Glomerular endothelial cell (primary cell): ENCODE measurements around the gene OR1I1. TPM values are rescaled to one million over a fixed set of nuclear protein-coding genes. Genes with fewer than 3 reads are reported as not detected.
"Not testable (repeated sequence)": the region's sequence is repeated elsewhere in the genome, so short reads cannot be mapped to it uniquely, and the experiment has no call there.

Source experiments
- DNase-seq: peaks from one replicate; pipeline ENCODE4 v3.0.0-alpha.2; 2011; ENCODE audit warnings: low read depth, low spot score; ENCODE audit errors: extremely low read depth
- total RNA-seq: library from RNA; depleted of rRNA; stranded (reverse); fragments of >200 nt; gene quantifications from 2 replicates; pipeline ENCODE4 v1.2.3, GENCODE V29; 2015

The OR1I1 gene, protein sequence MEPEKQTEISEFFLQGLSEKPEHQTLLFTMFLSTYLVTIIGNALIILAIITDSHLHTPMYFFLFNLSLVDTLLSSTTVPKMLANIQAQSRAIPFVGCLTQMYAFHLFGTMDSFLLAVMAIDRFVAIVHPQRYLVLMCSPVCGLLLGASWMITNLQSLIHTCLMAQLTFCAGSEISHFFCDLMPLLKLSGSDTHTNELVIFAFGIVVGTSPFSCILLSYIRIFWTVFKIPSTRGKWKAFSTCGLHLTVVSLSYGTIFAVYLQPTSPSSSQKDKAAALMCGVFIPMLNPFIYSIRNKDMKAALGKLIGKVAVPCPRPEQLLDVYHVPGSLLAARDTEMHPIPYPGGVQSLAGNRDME
- total RNA-seq: not detected in 2 replicates

DNA sequence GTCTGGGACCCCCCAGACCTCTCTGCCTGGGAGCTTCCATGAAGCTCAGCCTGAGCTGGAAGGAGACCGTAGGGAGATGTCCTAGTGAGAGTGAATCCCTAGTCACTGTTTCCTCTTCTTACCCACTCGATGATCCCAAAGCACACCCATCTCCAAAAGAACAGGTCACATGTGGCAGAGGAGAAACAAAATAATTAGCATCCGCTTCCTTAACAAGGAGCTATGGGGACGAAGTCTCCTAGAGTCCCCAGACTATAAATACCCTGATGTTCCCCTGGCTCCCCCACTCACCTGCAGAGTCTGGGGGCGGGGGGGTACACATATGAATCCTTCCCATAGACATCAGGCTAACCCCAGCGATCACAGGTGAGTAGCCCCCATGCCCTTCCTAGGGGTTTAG, at the start of gene OR1I1:
Gene OR1I1 (plus strand): TSS at position 301 of the 400 bp plus-strand sequence. CDS start 4,855 bp downstream, outside the sequence.
- DNase-seq: no peak

DNA sequence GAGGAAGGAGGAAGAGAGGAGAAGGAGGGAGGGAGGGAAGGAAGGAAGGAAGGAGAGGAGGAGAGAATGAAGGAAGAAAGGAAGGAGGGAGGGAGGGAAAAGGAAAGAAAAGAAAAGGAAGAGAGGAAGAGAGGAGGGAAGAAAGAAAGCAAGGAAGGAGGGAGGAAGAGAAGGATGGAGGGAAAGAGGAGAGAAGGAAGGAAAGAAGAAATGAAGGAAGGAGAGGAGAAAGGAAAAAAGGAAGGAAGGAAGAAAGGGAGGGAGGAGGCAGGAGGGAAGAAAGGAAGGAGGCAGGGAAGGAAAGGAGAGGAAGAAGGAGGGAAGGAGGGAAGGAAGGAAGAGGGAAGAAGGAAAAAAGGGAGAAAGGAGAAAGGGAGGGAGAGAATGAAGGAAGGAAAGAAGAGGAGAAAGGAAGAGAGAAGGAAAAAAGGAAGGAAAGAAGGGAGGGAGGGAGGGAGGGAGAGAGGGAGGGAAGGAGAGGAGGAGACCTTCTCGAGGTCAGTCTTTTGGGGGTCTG, 46.2 kb upstream of the OR1I1 start:
- DNase-seq: no peak

DNA sequence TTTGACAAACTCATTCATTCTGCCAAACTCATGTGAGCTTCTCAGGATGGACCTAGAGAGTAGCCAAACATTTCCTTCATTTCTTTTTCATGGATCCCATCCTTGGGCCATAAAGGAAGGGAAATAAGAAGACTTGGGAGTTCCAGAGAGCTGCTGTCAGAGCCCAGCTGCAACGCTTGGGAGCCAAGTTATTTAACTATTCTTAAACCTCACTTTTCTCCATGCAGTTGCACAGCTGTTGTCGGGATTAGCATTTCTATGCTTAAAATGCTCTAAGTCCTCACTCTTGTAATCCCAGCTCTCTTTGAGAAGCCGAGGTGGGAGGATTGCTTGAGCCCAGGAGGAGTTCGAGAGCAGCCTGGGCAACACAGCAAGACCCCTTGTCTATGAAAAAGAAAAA, 44.4 kb upstream of the OR1I1 start:
- no peak for DNase-seq

DNA sequence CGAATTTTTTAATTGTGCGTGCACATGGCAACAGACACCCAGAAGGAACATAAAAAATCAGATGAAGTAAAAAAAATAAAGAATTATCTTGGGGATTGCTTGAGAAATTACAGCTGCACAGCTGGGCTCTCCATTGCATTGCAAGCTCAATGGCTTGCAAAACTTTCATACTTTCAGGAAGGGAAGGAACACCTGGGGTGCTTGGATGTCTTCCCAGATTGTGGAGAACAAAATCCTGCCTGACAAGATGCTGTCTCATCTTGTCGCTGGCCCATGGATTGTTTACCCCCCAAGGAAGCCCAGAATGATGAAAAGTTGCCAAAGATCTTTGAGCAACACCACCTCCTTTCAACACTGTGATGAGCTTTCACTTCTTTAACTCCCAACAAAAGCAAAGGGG, 43.7 kb upstream of the OR1I1 start:
- DNase-seq: no peak

DNA sequence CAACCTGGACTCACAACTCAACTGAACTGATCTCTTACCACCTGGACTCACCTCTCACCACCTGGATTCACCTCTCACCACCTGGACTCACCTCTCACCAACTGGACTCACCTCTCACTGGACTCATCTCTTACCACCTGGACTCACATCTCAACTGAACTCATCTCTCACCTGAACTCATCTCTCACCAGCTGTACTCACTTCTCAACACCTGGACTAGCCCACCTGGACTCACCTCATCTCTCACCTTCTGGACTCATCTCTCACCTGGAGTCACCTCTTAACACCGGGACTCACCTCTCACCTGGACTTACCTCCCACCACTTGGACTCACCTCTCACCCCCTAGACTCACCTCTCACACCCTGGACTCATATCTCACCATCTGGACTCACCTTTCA, 40.0 kb upstream of the OR1I1 start:
- DNase-seq: no peak

DNA sequence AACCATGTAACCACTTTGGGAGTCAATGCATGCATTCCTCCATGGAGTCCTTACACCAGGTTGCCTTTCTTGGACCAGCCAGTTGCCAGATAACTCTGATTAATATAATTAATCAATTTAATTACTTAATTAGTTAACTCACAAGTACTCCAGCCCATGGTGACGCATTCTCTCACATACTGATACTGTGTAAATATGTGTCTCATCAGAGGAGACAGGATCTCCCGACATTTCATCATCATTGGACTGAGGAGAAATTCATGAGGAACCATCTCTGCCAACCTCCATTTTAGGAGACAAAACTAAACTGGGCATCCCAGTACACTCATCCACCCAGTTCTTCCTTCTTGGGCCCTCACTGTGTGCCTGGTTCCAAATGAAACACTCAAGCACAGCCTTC, 39.2 kb upstream of the OR1I1 start:
- DNase-seq: no peak

DNA sequence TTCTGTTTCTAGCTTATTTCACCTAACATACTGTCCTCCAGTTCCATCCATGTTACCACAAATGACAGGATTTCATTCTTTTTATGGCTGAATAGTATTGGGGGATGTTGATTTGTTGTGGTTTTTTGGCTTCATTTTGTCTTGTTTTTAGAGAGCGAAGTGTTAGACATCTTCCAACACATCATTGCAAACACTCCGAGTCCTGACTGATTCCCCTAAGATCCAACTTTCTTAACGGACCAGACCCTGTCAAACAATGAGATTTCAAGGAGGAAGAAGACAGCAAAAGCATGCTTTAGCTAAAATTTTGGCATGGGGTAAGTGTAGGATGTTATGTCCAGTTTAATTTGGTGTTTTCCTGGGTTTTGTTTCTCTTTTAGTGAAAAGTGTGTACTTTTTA, 36.5 kb upstream of the OR1I1 start:
- DNase-seq: no peak

DNA sequence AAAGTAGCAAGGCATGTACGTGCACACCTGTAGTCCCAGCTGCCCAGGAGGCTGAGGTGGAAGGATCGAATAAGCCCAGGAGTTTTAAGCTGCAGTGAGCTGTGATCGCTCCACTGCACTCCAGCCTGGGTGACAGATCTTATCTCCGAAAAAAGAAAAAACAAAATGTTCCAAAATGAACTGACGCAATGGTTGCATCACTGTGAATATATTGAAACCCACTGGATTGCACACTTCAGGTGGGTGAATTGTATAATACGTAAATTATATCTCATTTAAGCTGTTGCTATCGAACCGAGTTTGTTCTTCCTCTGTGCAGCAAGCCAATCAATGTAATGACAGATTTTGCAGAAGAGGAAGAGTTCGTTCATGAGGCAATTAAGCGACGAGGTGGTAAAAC, 34.3 kb upstream of the OR1I1 start:
- no peak for DNase-seq

DNA sequence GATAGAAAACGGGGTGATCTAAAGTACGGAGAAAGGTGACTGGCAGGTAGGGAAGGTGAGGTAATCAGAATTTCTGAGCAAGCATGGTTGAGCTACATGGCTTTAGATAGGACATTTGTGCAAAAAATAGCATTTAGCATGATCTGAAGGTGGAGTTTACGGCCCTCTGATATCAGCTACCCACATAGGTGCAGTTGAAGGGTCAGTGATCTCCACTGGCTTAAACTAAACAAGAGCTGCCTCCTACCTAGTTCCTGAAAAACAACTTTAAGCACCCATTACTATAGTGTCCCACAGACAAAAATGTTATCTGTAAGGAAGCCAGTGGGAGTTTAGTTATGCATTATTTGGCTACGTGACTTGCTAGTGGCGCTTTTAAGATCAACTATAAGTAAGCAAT, 33.9 kb upstream of the OR1I1 start:
- DNase-seq: no peak

DNA sequence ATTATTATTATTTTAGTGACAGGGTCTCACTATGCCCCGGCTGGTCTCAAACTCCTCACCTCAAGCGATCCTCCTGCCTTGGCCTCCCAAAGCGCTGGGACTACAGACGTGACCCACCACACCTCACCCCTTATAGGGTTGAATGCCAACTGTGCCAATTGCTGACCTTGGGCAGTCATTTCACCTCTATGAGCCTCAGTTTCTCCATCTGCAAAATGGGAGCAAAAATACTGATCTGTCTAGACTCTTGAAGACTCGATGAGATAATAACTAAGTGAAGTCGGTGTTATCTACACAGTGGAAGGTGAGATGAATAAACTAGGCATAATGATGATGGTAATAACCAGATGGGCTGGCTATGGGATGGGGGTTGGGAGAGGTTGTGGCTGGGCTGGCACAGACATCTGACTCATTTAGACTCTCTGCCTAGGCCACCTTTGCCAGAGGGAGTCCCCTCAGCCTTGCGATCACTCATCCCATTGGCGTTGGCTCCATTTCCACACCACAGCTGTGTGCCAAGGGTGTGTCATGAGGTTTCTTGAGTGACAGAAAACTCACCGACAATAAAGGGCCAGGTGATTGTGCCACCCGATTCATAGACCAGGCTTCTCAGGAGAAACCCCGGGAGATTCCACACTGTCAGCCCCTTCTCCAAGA, 33.0 kb upstream of the OR1I1 start, which contains the start of gene CASP14:
Gene CASP14 (plus strand): TSS at position 596 of the 657 bp plus-strand sequence. CDS start 2,772 bp downstream, outside the sequence.
- no peak for DNase-seq

DNA sequence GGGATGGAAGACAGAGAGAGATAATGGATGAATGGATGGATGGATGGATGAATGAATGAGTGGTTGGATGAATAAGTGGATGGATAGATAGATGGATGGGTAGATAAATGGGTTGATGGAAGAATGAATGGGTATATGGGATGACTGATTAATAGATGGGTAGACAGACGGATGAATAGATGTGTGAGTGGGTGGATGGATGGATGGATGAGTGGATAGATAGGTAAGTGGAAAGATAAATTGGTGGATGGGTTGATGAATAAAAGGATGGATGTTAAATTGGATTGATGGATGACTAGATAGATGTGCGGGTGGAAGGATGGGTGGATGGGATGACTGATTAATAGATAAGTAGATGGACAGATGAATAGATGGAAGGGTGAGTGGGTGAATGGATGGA, 31.4 kb upstream of the OR1I1 start:
- no peak for DNase-seq

DNA sequence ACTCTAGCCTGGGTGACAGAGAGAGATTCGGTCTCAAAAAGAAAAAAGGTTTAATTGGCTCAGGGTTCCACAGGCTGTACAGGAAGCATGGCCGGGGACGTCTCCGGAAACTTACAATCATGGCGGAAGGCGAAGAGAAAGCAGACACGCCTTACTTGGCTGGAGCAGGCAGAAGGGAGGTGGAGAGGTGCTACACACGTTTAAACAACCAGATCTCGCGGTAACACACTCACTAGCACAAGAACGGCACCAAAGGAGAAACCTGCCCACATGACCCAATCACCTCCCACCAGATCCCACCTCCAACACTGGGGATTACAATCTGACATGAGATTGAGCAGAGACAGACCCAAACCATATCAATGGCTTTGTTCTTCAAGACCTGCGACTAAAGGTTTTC, 20.0 kb upstream of the OR1I1 start:
- no peak for DNase-seq

DNA sequence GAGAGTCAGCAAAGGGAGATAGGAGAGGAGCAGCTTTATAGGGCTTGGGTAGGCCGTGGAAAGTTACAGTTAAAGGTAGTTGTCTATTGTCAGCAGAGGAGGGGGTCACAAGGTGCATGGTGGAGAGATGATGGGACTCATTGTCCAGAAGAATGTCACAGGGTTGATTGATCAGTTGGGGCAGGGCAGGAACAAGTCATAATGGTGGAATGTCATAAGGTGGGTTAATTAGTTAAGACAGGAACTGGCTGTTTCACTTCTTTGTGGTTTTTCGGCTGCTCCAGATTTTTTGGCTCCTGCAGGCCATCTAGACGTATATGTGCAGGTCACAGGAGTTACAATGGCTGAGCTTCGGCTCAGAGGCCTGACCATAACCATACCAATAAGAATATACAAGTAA, 11.6 kb upstream of the OR1I1 start:
- DNase-seq: not testable (repeated sequence)

DNA sequence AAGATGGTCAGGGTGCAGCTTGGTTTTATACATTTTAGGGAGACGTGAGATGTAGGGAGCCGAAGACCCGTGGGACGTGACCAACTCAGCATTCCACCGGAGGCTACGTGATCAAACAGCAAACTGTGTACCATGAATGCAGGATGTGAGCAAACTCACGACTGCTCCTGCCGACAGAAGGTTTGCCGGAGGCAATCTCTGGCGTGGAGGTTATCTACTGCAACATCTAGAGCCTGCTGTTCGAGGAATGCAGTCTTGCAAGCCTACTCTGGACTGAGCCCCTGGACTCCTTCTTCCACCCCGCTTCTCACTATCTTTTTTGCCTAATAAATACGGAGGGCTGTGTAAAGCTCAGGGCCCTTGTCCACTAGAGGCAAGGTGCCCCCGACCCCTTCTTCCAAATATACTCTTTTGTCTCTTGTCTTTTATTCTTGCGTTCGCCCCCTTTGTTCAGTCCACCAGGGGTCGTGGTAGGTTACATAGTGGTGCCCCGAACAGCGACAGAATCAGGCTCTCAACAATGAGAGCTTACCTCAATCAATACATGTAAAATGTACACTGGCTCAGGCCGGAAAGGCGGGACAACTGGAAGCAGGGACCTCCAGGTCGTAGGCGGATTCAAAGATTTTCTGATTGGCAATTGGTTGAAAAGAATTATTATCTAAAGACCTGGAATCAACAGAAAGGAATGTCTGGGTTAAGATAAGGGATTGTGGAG, 8.9 kb upstream of the OR1I1 start:
- DNase-seq: no peak

DNA sequence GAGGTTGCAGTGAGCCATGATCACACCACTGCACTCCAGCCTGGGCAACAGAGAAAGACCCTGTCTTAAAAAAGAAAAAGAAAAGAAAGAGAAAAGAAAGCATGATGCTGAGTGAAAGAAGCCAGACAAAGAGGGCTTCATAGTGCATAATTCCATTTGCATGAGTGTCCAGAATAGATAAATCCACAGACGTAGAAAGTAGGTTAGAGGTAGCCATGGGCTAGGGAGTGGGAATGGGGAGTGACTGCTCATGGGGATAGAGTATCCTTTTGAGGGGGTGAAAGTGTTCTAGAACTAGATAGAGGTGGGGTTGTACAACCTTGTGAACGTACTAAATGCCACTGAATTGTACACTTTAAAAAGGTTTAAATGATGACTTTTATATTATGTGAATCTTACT, 7.6 kb upstream of the OR1I1 start:
- DNase-seq: no peak

DNA sequence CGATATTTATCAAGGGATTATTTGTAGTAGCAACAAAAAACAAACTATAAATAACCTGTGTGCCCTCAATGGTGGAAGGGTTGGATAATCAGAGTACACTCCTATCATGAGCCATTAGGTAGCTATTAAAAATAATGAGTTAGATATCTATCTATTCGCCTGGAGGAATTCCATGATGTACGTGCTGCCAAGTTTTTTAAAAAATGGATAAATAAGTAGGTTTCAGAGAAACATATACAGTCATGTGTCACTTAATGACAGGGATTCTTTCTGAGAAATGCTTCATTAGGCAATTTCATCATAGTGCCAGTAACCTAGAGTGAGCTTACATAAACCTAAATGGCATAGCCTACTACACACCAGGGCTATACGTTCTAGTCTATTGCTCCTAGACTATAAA, 6.2 kb upstream of the OR1I1 start:
- no peak for DNase-seq

DNA sequence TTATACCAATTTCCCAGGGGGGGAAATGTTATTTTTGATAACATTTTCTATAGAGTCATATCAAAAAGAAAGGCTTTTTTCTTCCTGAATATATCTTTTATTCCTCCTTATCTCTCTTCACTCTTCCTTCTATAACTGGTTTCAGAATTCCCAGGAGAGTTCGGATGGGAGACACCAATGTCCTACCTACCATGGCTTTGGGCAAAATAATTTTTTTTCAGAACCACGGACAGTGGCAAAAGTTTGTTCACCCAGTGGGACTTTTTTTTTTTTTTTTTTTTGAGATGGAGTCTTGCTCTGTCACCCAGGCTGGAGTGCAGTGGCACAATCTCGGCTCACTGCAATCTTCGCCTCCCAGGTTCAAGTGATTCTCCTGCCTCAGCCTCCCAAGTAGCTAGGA, 2.0 kb upstream of the OR1I1 start:
- not testable (repeated sequence) for DNase-seq

DNA sequence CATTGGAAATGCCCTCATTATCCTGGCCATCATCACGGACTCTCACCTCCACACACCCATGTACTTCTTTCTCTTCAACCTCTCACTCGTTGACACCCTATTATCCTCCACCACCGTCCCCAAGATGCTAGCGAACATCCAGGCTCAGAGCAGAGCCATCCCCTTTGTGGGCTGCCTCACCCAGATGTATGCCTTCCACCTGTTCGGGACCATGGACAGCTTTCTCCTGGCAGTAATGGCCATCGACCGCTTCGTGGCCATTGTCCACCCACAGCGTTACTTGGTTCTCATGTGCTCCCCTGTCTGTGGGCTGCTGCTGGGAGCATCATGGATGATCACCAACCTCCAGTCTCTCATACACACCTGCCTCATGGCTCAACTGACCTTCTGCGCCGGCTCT, 5.2 kb downstream of the OR1I1 start:
- DNase-seq: no peak

DNA sequence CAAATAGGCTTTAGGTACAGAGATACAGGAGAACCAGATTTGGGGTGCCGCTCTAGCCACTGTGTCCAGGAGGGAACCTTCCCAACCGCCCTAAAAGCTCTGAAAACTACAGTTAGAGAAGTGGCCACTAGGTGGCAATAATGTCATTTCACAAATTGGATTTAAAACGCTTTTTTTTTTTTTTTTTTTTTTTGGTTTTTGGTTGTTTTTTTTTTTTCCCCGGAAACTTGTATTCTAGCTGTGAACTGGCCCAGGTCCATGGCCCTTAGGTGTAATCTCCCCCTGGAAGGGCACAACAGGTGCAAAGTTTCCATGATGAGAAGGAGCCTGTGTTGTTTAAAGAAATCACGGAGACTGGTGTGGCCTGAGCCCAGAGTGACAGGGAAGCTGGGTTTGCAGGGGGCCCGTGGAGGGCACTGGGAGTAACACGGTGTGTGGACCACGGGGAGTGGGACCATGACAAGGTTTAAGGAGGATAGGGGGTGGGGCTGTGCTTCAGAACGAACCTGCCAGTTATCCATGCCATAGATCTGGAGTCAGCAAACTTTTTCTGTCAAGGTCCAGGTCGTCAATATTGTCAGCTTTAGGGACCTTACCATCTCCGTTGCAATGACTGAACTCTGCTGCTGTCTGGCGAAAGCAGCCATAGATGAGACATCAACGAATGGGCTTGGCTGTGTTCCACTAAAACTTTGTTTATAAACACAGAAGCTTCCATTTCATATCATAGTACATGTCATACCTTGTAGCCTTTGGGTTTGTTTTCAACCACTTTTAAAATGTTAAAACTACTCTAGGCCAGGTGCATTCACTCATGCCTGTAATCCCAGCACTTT, 10.1 kb downstream of the OR1I1 start:
- DNase-seq: peak; percentile 51

DNA sequence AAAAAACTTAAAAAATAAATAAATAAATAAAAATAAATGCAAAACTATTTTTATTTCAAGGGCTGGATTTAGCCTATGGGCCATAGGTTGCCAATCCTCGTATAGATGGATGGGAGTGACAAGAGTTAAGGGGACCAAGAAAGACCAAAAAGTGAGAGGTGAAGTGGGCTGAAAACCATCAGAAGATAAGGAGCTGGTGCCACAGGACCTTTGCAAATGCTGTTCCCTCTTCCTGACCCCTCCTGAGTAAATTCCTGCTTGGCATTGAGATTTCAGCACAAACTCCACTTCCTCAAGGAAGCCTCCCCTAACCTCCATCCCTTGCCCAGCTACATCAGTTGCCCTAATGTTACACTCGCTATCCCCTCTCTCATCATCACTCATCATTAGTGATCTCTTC, 11.0 kb downstream of the OR1I1 start:
- DNase-seq: no peak

DNA sequence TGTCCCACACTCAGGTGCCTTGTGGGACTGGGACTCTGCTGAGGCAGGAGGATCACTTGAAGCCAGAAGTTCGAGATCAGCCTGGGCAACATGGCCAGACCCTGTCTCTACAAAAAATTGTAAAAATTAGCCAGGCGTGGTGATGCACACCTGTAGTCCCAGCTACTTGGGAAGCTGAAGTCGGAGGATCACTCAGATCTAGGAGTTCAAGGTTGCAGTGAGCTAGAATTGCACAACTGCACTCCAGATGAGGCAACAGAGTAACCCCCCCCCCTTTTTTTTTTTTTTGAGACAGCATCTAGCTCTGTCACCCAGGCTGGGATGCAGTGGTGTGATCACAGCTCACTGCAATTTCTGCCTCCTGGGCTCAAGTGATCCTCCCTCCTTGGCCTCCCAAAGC, 14.2 kb downstream of the OR1I1 start:
- no peak for DNase-seq
